Measurements from ENCODE around the gene RGS7. TPM values are rescaled to one million over a fixed set of nuclear protein-coding genes. Genes with fewer than 3 reads are reported as not detected.

The RGS7 gene
- total RNA-seq, 1 donor from 2014 or later, result 16.0 TPM

GRCh38 chr1:240967070-240967724 is 389.8 kb downstream of the RGS7 start:
- no peak for DNase-seq
- Mint-ChIP-seq H3K27ac (ENCODE audit: unreplicated experiment) (no peak overlapping the region), H3K4me3 (ENCODE audit: unreplicated experiment) (no peak overlapping the region), H3K4me1 (ENCODE audit: low read depth, unreplicated experiment) (no peaks in the 10 kb centered on the region), H3K36me3 (ENCODE audit: unreplicated experiment) (no peaks in the 10 kb centered on the region), H3K9me3 (ENCODE audit: unreplicated experiment) (peaks cover 1% of the 10 kb centered on the region), H3K27me3 (ENCODE audit: unreplicated experiment) (no peaks in the 10 kb centered on the region)
- TF ChIP-seq CTCF (IDR thresholded peaks at IDR 0.05; ENCODE audit: partially characterized antibody, unreplicated experiment), result peak; percentile 29

GRCh38 chr1:240965581-240966091 is 391.4 kb downstream of the RGS7 start:
- Mint-ChIP-seq H3K27ac (ENCODE audit: unreplicated experiment) (no peak overlapping the region), H3K9me3 (ENCODE audit: unreplicated experiment) (peaks cover 1% of the 10 kb centered on the region), H3K4me1 (ENCODE audit: low read depth, unreplicated experiment) (no peaks in the 10 kb centered on the region), H3K36me3 (ENCODE audit: unreplicated experiment) (no peaks in the 10 kb centered on the region), H3K4me3 (ENCODE audit: unreplicated experiment) (no peak overlapping the region), H3K27me3 (ENCODE audit: unreplicated experiment) (no peaks in the 10 kb centered on the region)
- peak; percentile 26 for DNase-seq
- TF ChIP-seq CTCF (IDR thresholded peaks at IDR 0.05; ENCODE audit: partially characterized antibody, unreplicated experiment), result no peak

- H3K36me3 Mint-ChIP-seq (ENCODE audit: unreplicated experiment), result no peaks in the 10 kb centered on the region
- no peaks in the 10 kb centered on the region for H3K4me1 Mint-ChIP-seq (ENCODE audit: low read depth, unreplicated experiment)
- H3K27me3 Mint-ChIP-seq (ENCODE audit: unreplicated experiment), result no peaks in the 10 kb centered on the region
- no peak overlapping the region for H3K4me3 Mint-ChIP-seq (ENCODE audit: unreplicated experiment)
- no peak for DNase-seq
- no peak overlapping the region for H3K27ac Mint-ChIP-seq (ENCODE audit: unreplicated experiment)
- no peaks in the 10 kb centered on the region for H3K9me3 Mint-ChIP-seq (ENCODE audit: unreplicated experiment)
- TF ChIP-seq CTCF (IDR thresholded peaks at IDR 0.05; ENCODE audit: partially characterized antibody, unreplicated experiment), result no peak
Measured at GRCh38 chr1:240962086-240962485, 394.9 kb downstream of the RGS7 start.

GRCh38 chr1:240956424-240956823 is 400.6 kb downstream of the RGS7 start:
- Mint-ChIP-seq H3K4me3 (ENCODE audit: unreplicated experiment) (no peak overlapping the region), H3K9me3 (ENCODE audit: unreplicated experiment) (no peaks in the 10 kb centered on the region), H3K36me3 (ENCODE audit: unreplicated experiment) (no peaks in the 10 kb centered on the region), H3K27ac (ENCODE audit: unreplicated experiment) (no peak overlapping the region), H3K4me1 (ENCODE audit: low read depth, unreplicated experiment) (no peaks in the 10 kb centered on the region), H3K27me3 (ENCODE audit: unreplicated experiment) (no peaks in the 10 kb centered on the region)
- no peak for TF ChIP-seq CTCF (IDR thresholded peaks at IDR 0.05; ENCODE audit: partially characterized antibody, unreplicated experiment)
- no peak for DNase-seq

GRCh38 chr1:240956020-240956419 is 401.0 kb downstream of the RGS7 start:
- H3K27ac Mint-ChIP-seq (ENCODE audit: unreplicated experiment), result no peak overlapping the region
- DNase-seq, result no peak
- no peaks in the 10 kb centered on the region for H3K27me3 Mint-ChIP-seq (ENCODE audit: unreplicated experiment)
- no peak for TF ChIP-seq CTCF (IDR thresholded peaks at IDR 0.05; ENCODE audit: partially characterized antibody, unreplicated experiment)
- no peaks in the 10 kb centered on the region for H3K36me3 Mint-ChIP-seq (ENCODE audit: unreplicated experiment)
- no peak overlapping the region for H3K4me3 Mint-ChIP-seq (ENCODE audit: unreplicated experiment)
- H3K4me1 Mint-ChIP-seq (ENCODE audit: low read depth, unreplicated experiment), result no peaks in the 10 kb centered on the region
- no peaks in the 10 kb centered on the region for H3K9me3 Mint-ChIP-seq (ENCODE audit: unreplicated experiment)
